Activated T-cell treated with anti-CD3 and anti-CD28 coated beads for 48 hours (primary cell): ENCODE data around the gene HMG20A.

Experiments used
- DNase-seq: peaks from one replicate; pipeline ENCODE4 v3.0.0-alpha.2; 2020; ENCODE audit warnings: low read depth

HMG20A gene

DNA sequence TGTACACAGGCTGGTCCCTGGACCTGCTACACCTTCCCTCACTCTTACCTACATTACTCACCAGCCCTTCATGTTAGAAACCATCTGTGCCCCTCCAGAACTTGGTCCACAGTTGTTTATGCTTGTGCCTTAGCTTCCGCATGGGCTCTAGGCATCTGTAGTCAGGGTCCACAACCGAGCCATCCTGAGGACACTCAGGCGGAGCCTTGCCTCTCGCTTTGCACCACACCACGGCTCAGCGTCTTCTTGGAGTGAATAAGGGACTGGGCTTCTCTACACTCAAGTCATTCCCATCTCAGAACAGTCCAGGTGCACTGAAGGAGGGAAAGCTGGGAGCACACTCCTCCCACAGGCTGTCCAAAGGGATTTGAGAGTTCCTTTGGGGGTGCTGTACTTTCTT is 97.8 kb downstream of the HMG20A start:
- no peak for DNase-seq

DNA sequence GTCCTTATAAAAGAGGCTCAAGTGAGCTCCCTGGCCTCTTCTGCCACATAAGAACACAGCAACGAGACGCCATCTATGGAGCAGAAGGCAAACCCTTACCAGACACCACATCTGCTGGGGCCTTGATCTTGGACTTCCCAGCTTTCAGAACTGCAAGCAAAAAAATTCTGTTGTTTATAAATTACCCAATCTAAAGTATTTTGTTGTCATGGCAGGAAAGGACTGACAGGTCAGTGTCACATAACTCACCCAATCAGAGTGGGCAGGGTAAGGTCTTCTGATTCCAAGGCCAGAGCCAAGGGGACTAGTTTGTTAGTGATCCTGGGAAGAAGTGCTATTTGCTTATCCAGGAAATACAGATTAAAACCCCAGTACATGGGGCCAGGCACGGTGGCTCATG is 98.9 kb downstream of the HMG20A start:
- DNase-seq, result no peak

DNA sequence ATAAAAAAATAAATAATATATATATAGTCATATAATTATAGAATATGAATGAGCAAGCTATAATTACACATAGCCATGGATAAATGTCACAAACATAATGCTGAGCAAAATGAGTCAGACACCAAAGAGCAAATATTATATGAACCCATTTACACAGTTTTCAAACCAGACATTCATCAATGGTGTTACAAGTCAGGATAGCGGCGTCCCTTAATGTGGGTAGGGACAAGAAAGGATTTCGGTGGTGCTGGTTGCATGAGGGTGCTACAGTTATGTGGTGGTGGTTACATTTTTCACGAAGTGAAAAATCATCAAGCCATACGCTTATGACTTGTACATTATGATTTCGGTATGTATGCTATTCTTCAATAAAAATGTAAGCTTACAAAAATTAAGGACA is 100.5 kb downstream of the HMG20A start:
- no peak for DNase-seq

DNA sequence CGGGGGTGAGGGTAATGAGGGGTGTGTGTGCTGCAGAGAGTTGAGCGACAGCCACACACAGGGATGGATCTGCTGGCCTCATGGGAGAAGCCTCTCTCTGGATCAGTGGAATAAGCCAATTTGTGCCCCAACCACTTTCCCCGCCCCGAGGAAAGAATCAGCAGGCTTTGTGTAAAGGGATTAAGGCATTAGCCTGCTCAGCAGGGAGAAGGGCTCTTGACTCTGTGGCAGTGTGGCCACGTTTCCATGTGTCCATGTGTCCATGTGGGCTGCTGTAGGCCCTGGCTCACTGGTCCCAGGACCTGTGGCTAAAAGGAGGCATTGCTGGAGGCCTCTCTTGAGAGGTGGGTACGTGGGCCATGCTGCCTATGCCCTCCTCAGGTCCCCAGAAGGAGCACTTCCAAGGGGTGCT is 104.7 kb downstream of the HMG20A start:
- DNase-seq, result no peak

DNA sequence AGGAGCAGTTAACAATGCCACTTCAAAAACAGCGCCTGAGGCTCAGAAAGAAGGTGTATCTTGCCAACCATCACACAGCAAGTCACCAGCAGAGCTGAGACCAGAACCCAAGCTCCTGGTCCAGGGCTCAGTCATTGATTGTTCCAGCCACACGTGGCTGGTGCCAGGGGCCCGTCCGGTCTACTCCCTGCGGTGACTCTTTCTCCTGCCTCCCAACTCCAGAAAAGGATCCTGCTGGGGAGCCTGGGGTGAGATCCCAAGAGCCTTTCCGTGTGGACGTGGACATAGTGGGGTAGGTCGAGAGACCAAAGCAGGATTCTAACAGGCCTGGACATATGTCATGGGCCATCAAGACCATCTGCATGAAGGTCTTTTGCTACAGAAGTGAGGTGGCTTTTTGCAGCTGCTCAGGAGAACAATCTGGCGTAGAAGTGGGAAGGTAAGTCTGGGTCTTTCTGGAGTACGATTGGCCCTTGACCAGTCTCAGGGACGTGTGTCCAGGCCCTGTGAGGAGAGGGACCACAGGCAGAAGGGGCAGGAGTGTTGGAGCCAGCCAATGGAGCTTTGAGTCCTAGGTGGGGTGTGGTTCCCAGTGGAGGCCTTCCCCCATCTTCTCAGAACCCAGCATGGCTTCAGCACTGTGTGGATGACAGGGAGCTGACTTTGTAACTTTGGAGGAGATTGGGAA is 105.4 kb downstream of the HMG20A start:
- DNase-seq, result no peak

DNA sequence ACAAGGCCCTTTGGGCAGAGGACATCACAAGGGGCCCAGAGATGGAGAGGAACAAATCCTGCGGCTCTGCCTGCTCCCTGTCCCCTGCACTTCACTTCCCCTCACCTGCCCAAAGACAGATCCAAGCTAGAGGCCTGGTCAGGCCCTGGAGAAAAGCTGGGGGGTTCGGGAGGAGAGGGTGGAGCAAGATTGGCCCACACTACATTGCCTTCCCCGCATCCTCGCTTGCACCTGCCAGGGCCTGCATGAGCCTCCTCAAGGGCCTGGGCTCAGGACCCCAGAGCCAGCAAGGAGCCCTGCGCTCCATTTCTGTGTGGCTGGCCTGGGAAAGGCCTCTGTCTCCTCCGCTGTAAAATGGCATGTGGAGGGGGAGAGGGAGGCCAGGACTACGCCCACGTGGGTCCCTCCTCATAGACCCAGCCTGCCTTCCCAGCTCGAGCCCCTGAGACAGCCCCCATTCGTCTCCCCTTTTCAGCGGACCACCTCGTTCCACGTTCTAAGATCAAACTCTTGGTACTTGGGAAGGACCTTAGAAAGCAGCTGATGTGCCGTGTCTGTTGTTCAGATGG is 106.0 kb downstream of the HMG20A start:
- no peak for DNase-seq

DNA sequence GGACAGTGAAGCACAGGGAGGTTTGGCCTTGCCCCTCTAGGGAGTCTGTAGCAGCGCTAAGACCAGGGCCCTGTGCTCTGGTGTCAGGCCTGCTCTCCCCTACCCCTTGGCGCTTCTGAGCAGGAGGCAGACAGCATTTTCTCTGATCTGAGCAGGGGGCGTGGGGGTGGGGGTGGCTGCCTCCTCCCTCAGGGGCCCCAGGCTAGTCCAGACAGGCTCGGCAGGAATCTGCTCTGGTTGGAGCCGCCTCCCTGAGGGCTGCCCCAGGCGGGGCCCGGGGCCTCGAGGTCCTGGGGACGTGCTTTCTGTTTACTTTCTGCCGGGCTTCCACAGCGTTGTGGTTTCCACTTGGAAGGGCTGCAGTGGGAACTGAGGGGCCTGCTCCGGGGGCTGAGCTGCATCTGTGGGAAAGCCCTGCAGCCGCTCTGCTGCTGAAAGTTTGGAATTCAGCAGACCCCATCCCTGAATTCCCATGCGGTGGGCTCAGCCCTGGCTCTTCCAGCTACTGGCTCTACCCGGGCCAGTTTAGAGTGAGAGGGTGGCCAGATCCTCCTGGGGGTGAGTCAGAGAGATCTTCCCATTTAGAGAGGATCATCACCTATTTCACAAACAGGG is 106.6 kb downstream of the HMG20A start:
- DNase-seq, result no peak

DNA sequence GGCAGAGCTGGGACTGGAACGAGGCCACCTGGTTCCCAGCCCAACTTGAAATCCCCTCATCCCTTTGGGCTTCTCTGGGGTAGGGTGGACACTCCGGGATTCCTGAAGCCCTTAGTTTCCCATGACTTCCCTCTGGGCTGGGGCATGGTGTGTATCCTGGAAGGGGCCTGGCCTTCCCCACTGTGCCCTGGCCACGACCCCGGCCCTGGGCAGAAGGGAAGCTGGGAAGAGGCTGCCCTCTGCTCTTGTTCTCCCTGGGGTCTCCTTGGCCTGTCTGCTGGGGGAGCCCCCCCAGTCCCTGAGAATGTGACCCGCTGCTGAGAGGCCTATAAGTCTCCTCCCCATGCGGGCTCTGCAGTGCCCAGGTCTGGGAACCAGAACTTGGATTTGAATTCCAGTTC is 107.1 kb downstream of the HMG20A start:
- DNase-seq, result no peak

DNA sequence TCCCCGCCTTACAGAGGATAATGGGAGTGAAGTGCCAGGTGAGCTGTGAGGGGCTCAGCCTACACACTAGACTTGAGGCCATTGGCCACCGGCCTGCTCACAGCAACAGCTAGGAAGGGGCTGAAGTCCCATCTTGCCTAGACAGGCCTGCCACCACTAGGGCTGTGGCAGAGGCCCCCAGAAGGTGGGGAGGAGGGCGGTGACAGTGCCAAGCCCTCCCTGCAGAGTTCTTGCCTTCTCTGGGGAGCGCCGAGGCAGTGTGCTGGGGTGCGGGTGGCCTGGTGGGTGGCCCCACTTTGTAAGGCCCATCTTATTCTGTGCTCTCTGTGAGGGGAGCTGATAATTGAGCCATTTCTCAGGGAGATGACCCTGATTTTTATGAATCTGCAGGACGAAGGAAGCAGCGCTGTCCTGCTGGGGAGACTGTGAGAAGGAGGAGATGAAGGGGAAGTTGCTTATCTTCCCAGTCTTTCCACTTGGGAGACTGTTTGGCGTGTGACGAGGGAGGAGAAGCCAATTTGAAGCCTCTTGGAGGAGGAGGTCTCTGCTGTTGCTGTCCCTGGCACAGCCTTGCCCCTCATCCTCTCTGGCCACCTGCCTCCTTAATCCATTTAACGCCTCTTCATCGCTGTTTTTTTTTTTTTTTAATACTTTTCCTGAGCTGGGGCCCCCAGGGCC is 107.7 kb downstream of the HMG20A start:
- DNase-seq, result no peak

DNA sequence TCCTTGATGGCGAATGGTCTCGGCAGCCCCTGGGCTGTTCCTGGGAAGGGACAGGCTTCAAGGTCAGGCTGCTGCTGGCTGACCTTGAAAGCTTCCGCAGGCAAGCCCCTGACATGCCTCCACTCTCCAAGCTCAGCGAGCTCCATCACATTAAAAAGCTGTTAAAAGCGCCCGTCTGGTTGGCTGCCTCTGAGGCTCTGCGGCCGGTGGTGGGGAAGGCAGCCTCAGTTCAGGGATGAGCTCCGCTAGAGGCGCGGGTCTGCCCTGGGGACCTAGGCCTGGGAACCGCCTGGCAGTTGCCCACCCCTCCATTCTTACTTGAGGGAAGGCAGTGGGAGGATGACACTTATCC is 108.3 kb downstream of the HMG20A start:
- no peak for DNase-seq

DNA sequence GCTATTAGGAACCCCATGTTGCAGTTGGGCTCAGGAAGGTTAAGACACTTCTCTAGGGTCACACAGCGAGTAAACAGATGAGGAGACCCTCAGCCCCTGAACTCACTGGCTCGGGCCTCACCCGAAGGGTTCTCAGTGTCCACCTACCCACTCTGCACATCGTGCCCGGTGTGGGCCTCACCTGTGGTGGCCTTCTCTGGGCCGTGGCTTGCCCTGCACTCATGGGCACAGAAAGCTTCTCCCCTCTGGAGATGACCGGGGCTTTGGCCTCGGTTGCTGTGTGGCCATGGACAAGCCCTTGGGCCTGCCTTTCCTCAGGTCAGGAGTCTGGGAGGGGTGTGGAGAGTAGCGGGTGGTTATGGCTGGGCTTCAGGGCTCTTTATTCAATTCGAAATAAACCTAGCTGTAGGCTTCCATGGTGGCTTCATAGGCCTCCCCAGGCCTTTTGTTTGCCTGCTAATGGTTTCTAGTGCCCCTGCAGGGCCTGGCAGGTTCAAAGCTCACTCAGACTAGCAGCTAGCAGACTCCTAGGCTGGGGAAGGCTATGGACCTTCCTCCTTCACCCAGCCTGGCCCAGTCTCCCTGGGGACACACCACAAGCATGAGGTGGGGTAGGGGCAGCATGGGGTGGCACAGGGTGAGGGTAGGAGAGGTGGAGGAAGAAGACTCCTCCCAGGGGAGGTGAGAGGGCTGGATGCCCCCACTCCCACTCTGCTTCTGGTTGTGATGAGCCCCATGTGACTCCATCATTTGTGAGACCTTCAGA is 108.9 kb downstream of the HMG20A start:
- no peak for DNase-seq

DNA sequence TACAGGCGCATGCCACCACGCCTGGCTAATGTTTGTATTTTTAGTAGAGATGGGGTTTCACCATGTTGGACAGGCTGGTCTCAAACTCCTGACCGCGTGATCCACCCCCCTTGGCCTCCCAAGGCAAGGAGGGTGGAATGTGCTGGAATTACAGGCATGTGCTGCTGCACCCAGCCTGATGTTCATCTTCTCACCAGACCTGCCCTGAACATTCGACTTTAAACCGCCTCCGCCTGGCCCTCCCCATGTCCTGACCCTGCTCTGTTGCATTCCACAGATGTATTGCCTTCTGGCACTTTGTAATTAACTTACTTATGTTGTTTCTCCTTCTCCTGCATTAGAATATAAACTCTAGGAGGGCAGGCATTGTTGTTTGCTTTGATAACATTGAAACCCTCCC is 109.9 kb downstream of the HMG20A start:
- DNase-seq, result no peak

DNA sequence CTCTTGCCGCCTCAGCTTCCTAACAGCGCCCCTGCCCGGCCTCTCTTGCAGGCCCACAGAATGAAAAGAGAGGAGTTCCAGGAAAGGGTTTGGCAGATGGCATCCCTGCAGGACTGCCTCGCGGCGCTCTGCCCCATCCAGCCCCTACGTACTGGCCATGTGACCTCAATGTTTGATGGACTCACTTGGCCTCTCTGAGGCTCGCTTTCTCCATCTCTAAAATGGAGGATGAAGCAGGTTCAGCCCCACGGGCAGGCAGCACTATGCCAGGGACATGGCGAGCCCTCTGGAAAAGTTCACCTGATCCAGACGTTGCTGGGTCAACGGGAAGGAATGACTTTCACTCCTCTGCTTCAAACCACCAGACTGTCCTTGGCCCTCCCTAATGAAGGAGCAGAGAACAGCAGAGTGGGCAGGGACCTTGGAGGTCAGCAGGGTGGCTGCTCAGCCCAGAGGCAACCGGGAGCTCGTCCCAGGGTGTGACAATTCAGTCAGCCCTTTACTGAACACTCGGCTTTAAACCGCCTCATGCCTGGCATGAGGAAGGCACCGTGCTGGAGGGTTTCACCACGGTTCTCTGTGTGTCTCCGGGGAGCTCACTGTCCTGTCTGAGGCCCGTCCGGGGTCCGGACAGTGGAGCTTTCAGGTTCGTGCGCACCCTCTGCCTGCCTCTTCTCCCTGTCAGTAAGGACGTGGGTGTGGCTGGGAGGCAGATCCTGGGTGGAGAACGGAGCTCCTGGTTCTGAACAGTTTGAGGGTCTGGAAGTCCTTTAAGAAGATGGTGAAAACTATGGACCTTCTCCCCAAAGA is 110.7 kb downstream of the HMG20A start:
- no peak for DNase-seq

DNA sequence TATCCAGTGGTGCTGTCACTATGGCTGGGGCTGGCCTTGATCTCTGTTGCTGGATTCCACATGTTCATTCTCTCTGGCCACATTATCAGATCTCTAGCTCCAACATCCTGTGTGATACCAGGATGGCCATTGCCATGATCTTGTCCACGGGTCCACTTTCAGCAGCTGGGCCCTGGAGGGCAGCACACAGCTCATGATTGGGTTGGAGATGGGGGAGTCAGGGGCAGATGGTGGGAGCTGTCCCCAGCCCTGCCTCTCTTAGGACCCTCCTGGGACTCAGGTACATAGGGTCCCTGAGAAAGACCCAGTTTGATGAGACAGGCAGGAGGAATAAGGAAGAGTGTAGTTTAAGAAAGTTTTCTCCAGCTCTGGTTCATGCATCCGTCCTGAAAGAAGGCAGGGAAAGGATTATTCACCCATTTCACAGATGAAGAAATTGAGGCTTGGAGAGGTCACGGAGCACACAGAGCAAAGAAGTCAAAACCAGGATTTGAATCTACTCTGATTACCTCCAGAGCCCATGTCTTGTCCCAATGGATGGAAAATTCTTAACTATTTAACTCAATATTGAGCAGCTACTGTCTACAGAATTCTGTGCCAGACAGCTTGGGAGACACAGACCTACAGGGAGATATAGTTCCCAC is 111.5 kb downstream of the HMG20A start:
- DNase-seq, result no peak

DNA sequence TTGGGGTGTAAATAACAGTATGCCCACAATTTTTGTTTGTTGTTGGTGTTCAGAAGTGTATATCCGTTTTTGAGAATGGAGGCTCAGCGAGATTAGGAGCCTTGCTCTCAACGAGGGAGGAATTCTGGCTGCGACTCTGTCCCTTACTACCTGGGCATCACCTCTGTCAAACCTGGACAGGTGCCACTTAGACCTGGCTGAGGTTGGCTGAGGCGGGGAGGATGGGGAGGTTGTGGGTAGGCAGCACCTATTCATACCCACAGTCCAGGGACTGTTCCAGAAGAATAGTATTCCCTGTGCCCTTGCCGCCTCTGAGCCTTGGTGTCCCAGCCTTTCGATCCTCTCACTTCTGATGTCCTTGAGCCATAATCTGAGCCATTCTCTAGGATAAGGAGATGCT is 112.2 kb downstream of the HMG20A start:
- DNase-seq, result no peak

DNA sequence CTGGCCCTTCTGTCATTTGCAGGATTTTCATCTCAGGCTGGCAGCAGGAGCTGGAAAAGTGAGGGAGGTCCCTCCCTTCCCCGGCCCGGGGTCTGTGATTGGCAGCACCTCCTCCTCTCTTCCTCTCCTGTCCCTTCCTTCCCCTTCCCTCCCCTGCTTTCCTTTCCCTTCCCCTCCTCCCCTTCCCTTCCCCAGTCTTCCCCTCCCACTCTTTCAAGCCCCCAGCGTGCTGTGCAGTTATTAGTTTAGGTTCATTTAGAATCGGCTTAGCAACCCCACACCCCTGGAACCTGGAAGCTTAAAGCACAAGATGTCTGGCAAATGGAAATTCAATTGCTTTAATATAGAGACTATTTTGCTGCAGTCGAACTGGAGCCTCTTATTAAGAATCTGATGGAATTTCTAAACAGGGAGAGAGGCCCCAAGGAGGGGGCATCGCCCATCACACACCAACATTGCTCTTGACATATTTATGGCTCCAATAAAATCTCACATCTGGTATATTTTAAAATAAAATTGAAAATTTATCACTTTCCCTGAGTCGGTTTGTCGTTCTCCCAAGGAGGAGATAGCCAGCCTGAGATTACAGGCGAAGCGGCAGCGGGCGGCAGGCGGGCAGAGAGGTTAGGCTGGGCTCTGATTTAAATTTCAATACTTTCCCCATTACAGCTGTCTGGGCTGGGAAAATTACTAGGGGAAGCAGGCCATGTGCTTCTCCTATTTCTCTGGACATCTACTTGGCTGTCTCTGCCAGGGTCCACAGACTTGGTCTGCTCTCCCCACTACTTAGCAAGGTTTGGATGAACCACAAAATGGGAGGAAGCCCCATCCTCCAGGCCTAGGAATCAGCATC is 113.1 kb downstream of the HMG20A start:
- DNase-seq, result no peak
